Upper lobe of right lung (tissue), 1 donor: ENCODE results near the gene AURKA. TPM values are rescaled to one million over a fixed set of nuclear protein-coding genes. Genes with fewer than 3 reads are reported as not detected.
"Not testable (repeated sequence)": the region's sequence is repeated elsewhere in the genome, so short reads cannot be mapped to it uniquely, and the experiment has no call there.

Experiments
- ATAC-seq: fragments of 200-7000 bp; cut with Tn5 transposase; one replicate; pipeline ENCODE4 v1.9.1; 2020; ENCODE audit warnings: mild to moderate bottlenecking, moderate library complexity
- DNase-seq: peaks from one replicate; pipeline ENCODE4 v3.0.0-alpha.2; 2020
- H3K27ac ChIP-seq: fragments of 200-600 bp; one replicate; pipeline ENCODE4 v1.8.0; 2022
- H3K27me3 ChIP-seq: fragments of 200-600 bp; one replicate; pipeline ENCODE4 v1.8.0; 2022; ENCODE audit warnings: mild to moderate bottlenecking
- H3K36me3 ChIP-seq: fragments of 200-600 bp; one replicate; pipeline ENCODE4 v1.8.0; 2022
- H3K4me1 ChIP-seq: fragments of 200-600 bp; one replicate; pipeline ENCODE4 v1.8.0; 2022
- H3K4me3 ChIP-seq: fragments of 200-600 bp; one replicate; pipeline ENCODE4 v1.8.0; 2022; ENCODE audit warnings: mild to moderate bottlenecking
- H3K9me3 ChIP-seq: fragments of 200-600 bp; one replicate; pipeline ENCODE4 v1.8.0; 2022
- CTCF ChIP-seq: fragments of 200-600 bp; IDR thresholded peaks from one replicate; pipeline ENCODE4 v1.8.0; 2022; ENCODE audit warnings: antibody characterized with exemption
- intact Hi-C: fragments of 100-400 bp; cut with DNase I; formaldehyde crosslinking; loops from one replicate; pipeline ENCODE4 v1.11.0; 2022
- total RNA-seq: library from RNA; stranded (reverse); fragmentation: NEBNext Ultra II Directional; extraction: Animal tissue kit (Norgen Biotek cat#: 25700); gene quantifications from one replicate; pipeline ENCODE4 v1.2.1, GENCODE V29; 2021
- donor health status: DM: no; HTN: yes; CAD: no; lungs with severe emphysema.

Gene AURKA
- total RNA-seq, 1 donor from 2014 or later: 1.5 TPM

- TF ChIP-seq CTCF: no peak
- H3K36me3 ChIP-seq: peaks cover 28% of the 10 kb centered on the region
Observed at GRCh38 chr20:56409956-56410355, 17.9 kb upstream of the AURKA start.

DNA sequence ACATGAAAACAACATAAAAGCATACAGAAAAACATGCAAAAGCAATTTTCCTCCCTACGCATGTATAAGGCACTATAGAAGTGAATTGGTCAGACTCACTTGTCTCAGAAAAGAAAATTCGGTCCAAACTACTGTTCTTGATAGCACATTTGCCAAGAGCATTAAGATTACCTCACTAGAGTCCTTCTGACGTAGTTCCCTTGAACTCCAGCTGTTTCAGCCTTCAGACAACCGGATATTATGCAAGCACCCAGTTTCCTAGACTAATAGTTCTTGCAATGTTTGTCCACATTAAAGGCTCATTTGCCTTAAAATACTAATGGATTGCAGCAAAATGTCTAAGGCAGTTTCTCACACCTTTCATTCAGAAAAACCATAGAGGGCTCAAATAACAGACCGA, 17.5 kb upstream of the AURKA start:
- no peak for TF ChIP-seq CTCF
- H3K4me3 ChIP-seq: no peak overlapping the region
- DNase-seq: no peak
- peak overlapping the region; percentile 43 for H3K27ac ChIP-seq
- intact Hi-C loops: no loop called here
- H3K9me3 ChIP-seq: no peaks in the 10 kb centered on the region
- peaks cover 25% of the 10 kb centered on the region for H3K4me1 ChIP-seq
- ATAC-seq: peak; percentile 53
- no peaks in the 10 kb centered on the region for H3K27me3 ChIP-seq
- H3K36me3 ChIP-seq: peaks cover 32% of the 10 kb centered on the region

More at GRCh38 chr20:56409956-56410355, 17.9 kb upstream of the AURKA start:
- Histone ChIP-seq H3K27me3 (no peaks in the 10 kb centered on the region), H3K4me3 (no peak overlapping the region), H3K27ac (peak overlapping the region; percentile 43), H3K9me3 (no peaks in the 10 kb centered on the region), H3K4me1 (peaks cover 25% of the 10 kb centered on the region)
- DNase-seq (no peak), ATAC-seq (no peak)
- intact Hi-C loops: no loop called here

DNA sequence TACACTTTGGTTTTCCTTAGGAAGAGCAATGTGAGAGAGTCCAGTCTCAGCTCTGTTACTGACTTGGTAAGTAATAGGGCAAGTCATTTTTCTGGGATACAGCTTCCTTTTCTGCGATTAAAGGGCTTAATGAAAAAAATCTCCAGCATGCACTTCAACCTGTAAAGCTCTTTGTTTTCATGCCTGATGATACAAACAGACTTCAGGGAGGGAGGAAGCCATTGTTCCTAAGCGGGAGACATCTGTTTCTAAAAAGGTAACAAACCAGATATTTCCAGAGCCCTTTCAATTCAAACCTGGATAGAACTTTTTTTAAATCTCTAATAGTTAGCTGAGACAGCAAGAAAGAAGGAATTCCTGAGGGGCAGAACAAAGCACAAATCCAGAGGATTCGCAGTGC, 14.9 kb upstream of the AURKA start:
- intact Hi-C loops: no loop called here
- H3K4me3 ChIP-seq: no peak overlapping the region
- peaks cover 58% of the 10 kb centered on the region for H3K36me3 ChIP-seq
- no peak for DNase-seq
- TF ChIP-seq CTCF: no peak
- no peak for ATAC-seq
- peaks cover 21% of the 10 kb centered on the region for H3K4me1 ChIP-seq
- H3K27me3 ChIP-seq: no peaks in the 10 kb centered on the region
- no peaks in the 10 kb centered on the region for H3K9me3 ChIP-seq
- H3K27ac ChIP-seq: no peak overlapping the region

- H3K4me1 ChIP-seq, H3K9me3 ChIP-seq, ATAC-seq, H3K27ac ChIP-seq, H3K4me3 ChIP-seq, H3K27me3 ChIP-seq, intact Hi-C loops, DNase-seq: not testable (repeated sequence)
- H3K36me3 ChIP-seq: peaks cover 72% of the 10 kb centered on the region
Observed at GRCh38 chr20:56405356-56405755, 13.3 kb upstream of the AURKA start.

DNA sequence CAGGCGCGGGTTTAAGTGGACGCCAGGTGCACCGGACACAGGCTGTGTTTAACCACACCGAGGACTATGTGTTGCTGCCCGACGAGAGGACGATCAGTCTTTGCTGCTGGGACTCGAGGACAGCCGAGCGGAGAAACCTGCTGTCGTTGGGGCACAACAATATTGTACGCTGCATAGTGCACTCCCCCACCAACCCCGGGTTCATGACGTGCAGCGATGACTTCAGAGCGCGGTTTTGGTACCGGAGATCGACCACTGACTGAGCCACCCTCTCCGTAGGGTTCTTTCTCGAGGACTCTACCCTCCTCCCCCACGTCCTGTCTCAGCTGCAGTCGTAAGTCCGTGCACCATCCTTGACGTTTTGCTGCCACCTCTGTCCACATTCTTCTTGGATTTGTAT, 11.4 kb upstream of the AURKA start:
- no peak for ATAC-seq
- H3K36me3 ChIP-seq: peaks cover 89% of the 10 kb centered on the region
- H3K4me1 ChIP-seq: peaks cover 3% of the 10 kb centered on the region
- H3K9me3 ChIP-seq: no peaks in the 10 kb centered on the region
- H3K27ac ChIP-seq: no peak overlapping the region
- no peaks in the 10 kb centered on the region for H3K27me3 ChIP-seq
- DNase-seq: no peak
- TF ChIP-seq CTCF: no peak
- intact Hi-C loops: no loop called here
- H3K4me3 ChIP-seq: no peak overlapping the region

DNA sequence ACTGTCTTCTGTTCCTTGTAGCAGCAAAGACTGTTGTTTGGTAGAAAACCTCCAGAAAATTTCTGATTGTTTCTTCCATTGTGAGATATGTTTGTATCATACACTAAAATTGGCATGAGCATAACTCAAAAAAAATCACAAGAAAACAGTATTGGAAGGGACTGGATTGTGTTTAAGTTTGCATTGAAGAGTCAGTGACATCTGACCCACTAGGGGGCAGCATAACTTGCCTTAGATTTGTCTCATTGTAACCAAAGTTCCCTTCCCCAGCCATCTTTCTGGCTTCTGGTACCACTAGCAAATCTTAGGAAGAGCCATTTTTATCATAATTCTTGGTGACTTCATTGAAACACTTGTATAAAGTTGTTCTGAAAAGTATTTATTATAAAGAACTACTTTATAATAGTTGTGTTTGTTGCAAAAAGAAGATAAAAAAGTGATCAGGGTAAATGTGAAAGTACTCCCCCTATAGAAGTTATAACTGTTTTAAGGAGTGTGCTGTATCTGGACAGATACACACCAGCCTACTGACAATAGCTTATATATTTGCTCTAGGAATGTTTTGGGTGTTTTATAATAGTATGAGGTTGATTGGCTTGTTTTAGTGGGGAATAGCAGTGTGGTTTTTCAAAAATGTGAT, 8.1 kb upstream of the AURKA start:
- TF ChIP-seq CTCF: peak; percentile 88
- Histone ChIP-seq H3K4me3 (no peak overlapping the region), H3K4me1 (peaks cover 3% of the 10 kb centered on the region), H3K9me3 (no peaks in the 10 kb centered on the region), H3K27me3 (no peaks in the 10 kb centered on the region), H3K36me3 (peaks cover 95% of the 10 kb centered on the region), H3K27ac (no peak overlapping the region)
- ATAC-seq (peak; percentile 79), DNase-seq (no peak)
- intact Hi-C loops: no loop called here
